Measurements from ENCODE around the gene SCRN1. TPM values are rescaled to one million over a fixed set of nuclear protein-coding genes. Genes with fewer than 3 reads are reported as not detected.
"Not testable (repeated sequence)": the region's sequence is repeated elsewhere in the genome, so short reads cannot be mapped to it uniquely, and the experiment has no call there.

Gene SCRN1
- total and polyA plus RNA-seq, 2 donors (not counting 1 experiment from before 2014, with no cell fraction given), result 124 to 142 TPM

DNA sequence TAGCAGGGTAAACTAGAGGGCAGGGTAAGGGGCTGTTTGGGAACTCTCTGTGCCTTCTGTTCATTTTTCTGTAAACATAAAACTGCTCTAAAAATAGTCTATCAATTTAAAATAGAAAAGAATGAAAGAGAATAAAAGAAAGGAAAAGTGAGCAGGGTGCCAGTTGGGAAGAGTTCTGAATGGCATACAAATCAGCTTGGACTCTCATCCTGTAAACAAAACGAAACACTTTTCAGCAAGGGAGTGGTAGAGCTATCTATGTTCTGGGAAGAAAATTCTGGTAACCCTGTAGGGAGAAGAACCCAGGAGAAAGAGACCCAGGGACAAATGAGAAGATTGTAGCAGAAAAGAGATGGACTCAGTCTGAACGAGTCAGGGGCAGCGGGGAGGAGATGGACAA, 24.6 kb downstream of the SCRN1 start:
- Histone ChIP-seq H3K4me1 (ENCODE audit: control insufficient read depth, extremely low read depth, insufficient read depth, low read length) (no peaks in the 10 kb centered on the region), H3K27ac (ENCODE audit: insufficient read depth, low read length) (no peak overlapping the region), H3K9ac (ENCODE audit: insufficient read depth, low read length) (no peak overlapping the region), H3K79me2 (ENCODE audit: control insufficient read depth, insufficient read depth, low read length) (peaks cover 11% of the 10 kb centered on the region), H3K4me2 (ENCODE audit: extremely low read depth, insufficient read depth, low read length) (no peak overlapping the region), H3K4me3 (replicated peaks in 1 of 4; ENCODE audit: control extremely low read depth in 1 of 4, insufficient read depth in 1 of 4, low read depth in 3 of 4, low read length in 4 of 4) (no peak overlapping the region), H4K20me1 (ENCODE audit: control insufficient read depth, extremely low read depth, insufficient read depth, low read length) (no peaks in the 10 kb centered on the region), H2AFZ (ENCODE audit: low read length) (no peak overlapping the region), H3K27me3 (ENCODE audit: control insufficient read depth, insufficient read depth, low read length) (no peaks in the 10 kb centered on the region), H3K36me3 (ENCODE audit: control insufficient read depth, insufficient read depth, low read length) (peaks cover 1% of the 10 kb centered on the region), H3K9me3 (ENCODE audit: control insufficient read depth, insufficient read depth, low read depth, low read length) (no peaks in the 10 kb centered on the region)
- TF ChIP-seq, protein P1, sequence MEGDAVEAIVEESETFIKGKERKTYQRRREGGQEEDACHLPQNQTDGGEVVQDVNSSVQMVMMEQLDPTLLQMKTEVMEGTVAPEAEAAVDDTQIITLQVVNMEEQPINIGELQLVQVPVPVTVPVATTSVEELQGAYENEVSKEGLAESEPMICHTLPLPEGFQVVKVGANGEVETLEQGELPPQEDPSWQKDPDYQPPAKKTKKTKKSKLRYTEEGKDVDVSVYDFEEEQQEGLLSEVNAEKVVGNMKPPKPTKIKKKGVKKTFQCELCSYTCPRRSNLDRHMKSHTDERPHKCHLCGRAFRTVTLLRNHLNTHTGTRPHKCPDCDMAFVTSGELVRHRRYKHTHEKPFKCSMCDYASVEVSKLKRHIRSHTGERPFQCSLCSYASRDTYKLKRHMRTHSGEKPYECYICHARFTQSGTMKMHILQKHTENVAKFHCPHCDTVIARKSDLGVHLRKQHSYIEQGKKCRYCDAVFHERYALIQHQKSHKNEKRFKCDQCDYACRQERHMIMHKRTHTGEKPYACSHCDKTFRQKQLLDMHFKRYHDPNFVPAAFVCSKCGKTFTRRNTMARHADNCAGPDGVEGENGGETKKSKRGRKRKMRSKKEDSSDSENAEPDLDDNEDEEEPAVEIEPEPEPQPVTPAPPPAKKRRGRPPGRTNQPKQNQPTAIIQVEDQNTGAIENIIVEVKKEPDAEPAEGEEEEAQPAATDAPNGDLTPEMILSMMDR (conservative IDR thresholded peaks at IDR 0.05 in 1 of 2, IDR thresholded peaks at IDR 0.05 in 1 of 2; ENCODE audit: low read depth in 1 of 2, low read length in 2 of 2), result no peak
- no peak for TF ChIP-seq EZH2 (IDR thresholded peaks at IDR 0.05; ENCODE audit: low read length, missing control alignments)
- no peak for DNase-seq (ENCODE audit: low read depth in 2 of 2)

DNA sequence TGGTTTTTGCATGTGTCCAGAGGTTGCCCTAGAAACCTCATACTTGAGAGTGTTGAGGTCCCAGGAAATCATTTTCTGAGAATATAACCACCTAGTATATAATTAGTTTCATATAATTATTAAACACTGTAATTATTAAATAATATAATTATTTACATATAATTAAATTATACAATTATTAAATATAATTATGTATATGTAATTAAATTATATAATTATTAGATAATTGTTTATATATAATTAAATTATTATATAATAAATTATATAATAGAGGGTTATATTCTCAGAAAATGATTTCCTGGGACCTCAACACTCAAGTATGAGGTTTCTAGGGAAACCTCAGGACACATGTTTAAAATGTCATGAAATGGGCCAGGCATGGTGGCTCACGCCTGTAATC, 27.6 kb downstream of the SCRN1 start:
- TF ChIP-seq, protein P1 (conservative IDR thresholded peaks at IDR 0.05 in 1 of 2, IDR thresholded peaks at IDR 0.05 in 1 of 2; ENCODE audit: low read depth in 1 of 2, low read length in 2 of 2), result no peak
- TF ChIP-seq EZH2 (IDR thresholded peaks at IDR 0.05; ENCODE audit: low read length, missing control alignments), result no peak
- Histone ChIP-seq H3K9ac (ENCODE audit: insufficient read depth, low read length) (no peak overlapping the region), H3K27me3 (ENCODE audit: control insufficient read depth, insufficient read depth, low read length) (no peaks in the 10 kb centered on the region), H3K4me1 (ENCODE audit: control insufficient read depth, extremely low read depth, insufficient read depth, low read length) (no peaks in the 10 kb centered on the region), H3K79me2 (ENCODE audit: control insufficient read depth, insufficient read depth, low read length) (peaks cover 2% of the 10 kb centered on the region), H3K4me3 (replicated peaks in 1 of 4; ENCODE audit: control extremely low read depth in 1 of 4, insufficient read depth in 1 of 4, low read depth in 3 of 4, low read length in 4 of 4) (no peak overlapping the region), H3K4me2 (ENCODE audit: extremely low read depth, insufficient read depth, low read length) (no peak overlapping the region), H3K36me3 (ENCODE audit: control insufficient read depth, insufficient read depth, low read length) (peaks cover 1% of the 10 kb centered on the region), H2AFZ (ENCODE audit: low read length) (no peak overlapping the region), H4K20me1 (ENCODE audit: control insufficient read depth, extremely low read depth, insufficient read depth, low read length) (no peaks in the 10 kb centered on the region), H3K9me3 (ENCODE audit: control insufficient read depth, insufficient read depth, low read depth, low read length) (no peaks in the 10 kb centered on the region), H3K27ac (ENCODE audit: insufficient read depth, low read length) (no peak overlapping the region)
- no peak for DNase-seq (ENCODE audit: low read depth in 2 of 2)

DNA sequence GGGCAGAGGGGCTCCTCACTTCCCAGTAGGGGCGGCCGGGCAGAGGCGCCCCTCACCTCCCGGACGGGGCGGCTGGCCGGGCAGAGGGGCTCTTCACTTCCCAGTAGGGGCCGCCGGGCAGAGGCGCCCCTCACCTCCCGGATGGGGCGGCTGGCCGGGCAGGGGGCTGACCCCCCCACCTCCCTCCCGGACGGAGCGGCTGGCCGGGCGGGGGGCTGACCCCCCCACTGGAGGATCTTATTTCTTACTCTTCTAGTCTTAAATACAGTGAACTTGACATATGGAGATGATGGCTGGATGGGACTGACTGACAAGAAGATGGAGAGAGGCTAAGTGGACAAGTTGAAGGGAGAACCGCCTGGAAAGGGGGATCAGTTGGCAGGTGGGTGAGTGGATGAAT, 28.0 kb downstream of the SCRN1 start:
- H3K79me2 ChIP-seq (ENCODE audit: control insufficient read depth, insufficient read depth, low read length); H3K9ac ChIP-seq (ENCODE audit: insufficient read depth, low read length); H3K9me3 ChIP-seq (ENCODE audit: control insufficient read depth, insufficient read depth, low read depth, low read length); H3K4me3 ChIP-seq (replicated peaks in 1 of 4; ENCODE audit: control extremely low read depth in 1 of 4, insufficient read depth in 1 of 4, low read depth in 3 of 4, low read length in 4 of 4); H3K27me3 ChIP-seq (ENCODE audit: control insufficient read depth, insufficient read depth, low read length); H4K20me1 ChIP-seq (ENCODE audit: control insufficient read depth, extremely low read depth, insufficient read depth, low read length); H2AFZ ChIP-seq (ENCODE audit: low read length); H3K4me2 ChIP-seq (ENCODE audit: extremely low read depth, insufficient read depth, low read length); H3K36me3 ChIP-seq (ENCODE audit: control insufficient read depth, insufficient read depth, low read length); DNase-seq (ENCODE audit: low read depth in 2 of 2); H3K27ac ChIP-seq (ENCODE audit: insufficient read depth, low read length); H3K4me1 ChIP-seq (ENCODE audit: control insufficient read depth, extremely low read depth, insufficient read depth, low read length): not testable (repeated sequence)

All from fibroblast of lung (primary cell).